Esophagus muscularis mucosa (tissue), 4 donors: ENCODE data around the gene HARS2.

Source experiments
- EP300 ChIP-seq: sonication (generic); formaldehyde crosslinking; IDR thresholded peaks from one replicate; pipeline ENCODE4 v1.6.1; 2017; ENCODE audit warnings: antibody characterized with exemption
- POLR2A ChIP-seq: fragments of 450-650 bp; IDR thresholded peaks from one replicate; pipeline ENCODE4 v1.6.1; 2017; ENCODE audit warnings: antibody characterized with exemption, moderate library complexity, mild to moderate bottlenecking, low read depth
- POLR2AphosphoS5 ChIP-seq, 2 donors: sonication (generic); formaldehyde crosslinking; IDR thresholded peaks; one replicate each; pipeline ENCODE4 v1.6.1; 2017; ENCODE audit warnings: antibody characterized with exemption in 2 of 2
- TF ChIP-seq, protein P1 (sequence below), 3 experiments: fragments of 200-600 bp in 2 of 3; fragments of 450-650 bp in 1 of 3; sonication (generic) in 2 of 3; IDR thresholded peaks; one replicate each; pipeline ENCODE4 v1.5.1; 2017 to 2019; ENCODE audit warnings: antibody characterized with exemption in 3 of 3, mild to moderate bottlenecking in 2 of 3, moderate library complexity in 1 of 3

DNA sequence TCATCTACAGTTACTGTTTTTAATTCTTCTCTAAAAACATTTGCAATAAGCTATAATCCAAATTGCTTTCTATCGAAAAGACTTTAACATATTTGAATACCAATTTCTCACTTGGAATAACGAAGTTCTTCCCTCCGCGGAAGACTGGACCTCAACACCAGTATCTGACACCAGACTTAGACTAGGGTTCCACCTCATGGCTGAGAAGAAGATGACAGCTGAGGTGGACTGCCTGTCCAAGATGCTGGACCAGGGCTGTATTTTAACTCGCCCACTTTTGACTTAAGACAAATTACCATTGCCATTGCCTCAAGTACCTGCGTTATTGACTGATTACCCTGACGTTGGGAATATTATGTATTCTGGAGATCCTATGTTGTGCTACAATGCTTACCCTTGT, 43.1 kb downstream of the HARS2 start:
- TF ChIP-seq POLR2AphosphoS5 (IDR thresholded peaks at IDR 0.05): no peak
- TF ChIP-seq, protein P1, sequence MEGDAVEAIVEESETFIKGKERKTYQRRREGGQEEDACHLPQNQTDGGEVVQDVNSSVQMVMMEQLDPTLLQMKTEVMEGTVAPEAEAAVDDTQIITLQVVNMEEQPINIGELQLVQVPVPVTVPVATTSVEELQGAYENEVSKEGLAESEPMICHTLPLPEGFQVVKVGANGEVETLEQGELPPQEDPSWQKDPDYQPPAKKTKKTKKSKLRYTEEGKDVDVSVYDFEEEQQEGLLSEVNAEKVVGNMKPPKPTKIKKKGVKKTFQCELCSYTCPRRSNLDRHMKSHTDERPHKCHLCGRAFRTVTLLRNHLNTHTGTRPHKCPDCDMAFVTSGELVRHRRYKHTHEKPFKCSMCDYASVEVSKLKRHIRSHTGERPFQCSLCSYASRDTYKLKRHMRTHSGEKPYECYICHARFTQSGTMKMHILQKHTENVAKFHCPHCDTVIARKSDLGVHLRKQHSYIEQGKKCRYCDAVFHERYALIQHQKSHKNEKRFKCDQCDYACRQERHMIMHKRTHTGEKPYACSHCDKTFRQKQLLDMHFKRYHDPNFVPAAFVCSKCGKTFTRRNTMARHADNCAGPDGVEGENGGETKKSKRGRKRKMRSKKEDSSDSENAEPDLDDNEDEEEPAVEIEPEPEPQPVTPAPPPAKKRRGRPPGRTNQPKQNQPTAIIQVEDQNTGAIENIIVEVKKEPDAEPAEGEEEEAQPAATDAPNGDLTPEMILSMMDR (IDR thresholded peaks at IDR 0.05): peak in 1 of 3 experiments; percentile 31
- no peak for TF ChIP-seq POLR2A
- TF ChIP-seq EP300: no peak
